ENCODE measurements around the gene SENP2. TPM values are rescaled to one million over a fixed set of nuclear protein-coding genes. Genes with fewer than 3 reads are reported as not detected.

SENP2 gene
- total and polyA plus RNA-seq, 9 of the 15 experiments (the other 6 are each of a cell fraction or from before 2014, with no cell fraction given): 11.8 to 67.1 (median 41.1) TPM

- TF ChIP-seq ZBTB1 (CRISPR knock-in tag; IDR thresholded peaks at IDR 0.05; ENCODE audit: borderline replicate concordance, low read depth) (no peak), TRIM24 (IDR thresholded peaks at IDR 0.05) (peak; percentile 67 to 73), MEF2A (IDR thresholded peaks at IDR 0.05; ENCODE audit: control insufficient read depth, low read depth, low read length) (peak; percentile 96), ATF6 (CRISPR knock-in tag; IDR thresholded peaks at IDR 0.05) (no peak), TAL1 (IDR thresholded peaks at IDR 0.05) (peak; percentile 73), HINFP (tag; conservative IDR thresholded peaks at IDR 0.05; ENCODE audit: low read depth) (no peak), CREM (IDR thresholded peaks at IDR 0.05; ENCODE audit: low read depth) (peak; percentile 41; the same call in 1 of the 2 replicates), FOXP4 (CRISPR knock-in tag; IDR thresholded peaks at IDR 0.05; ENCODE audit: borderline replicate concordance) (no peak), TEAD4 (IDR thresholded peaks at IDR 0.05; ENCODE audit: low read length) (peak; percentile 77), TEAD4 (CRISPR knock-in tag; IDR thresholded peaks at IDR 0.05; ENCODE audit: borderline replicate concordance) (no peak), PHTF2 (CRISPR knock-in tag; IDR thresholded peaks at IDR 0.05) (no peak), SMARCA4 (IDR thresholded peaks at IDR 0.05) (0 out of 2 replicates have a peak, but pooled peaks have one; percentile 42), EP300 (IDR thresholded peaks at IDR 0.05; ENCODE audit: low read length) (peak; percentile 47; the same call in 1 of the 2 replicates), CHAMP1 (IDR thresholded peaks at IDR 0.05) (0 out of 2 replicates have a peak, but pooled peaks have one; percentile 29), CBFA2T3 (IDR thresholded peaks at IDR 0.05) (peak; percentile 76), L3MBTL2 (IDR thresholded peaks at IDR 0.05) (peak; percentile 34; the same call in 1 of the 2 replicates), ZNF766 (CRISPR knock-in tag; conservative IDR thresholded peaks at IDR 0.05) (0 out of 2 replicates have a peak, but pooled peaks have one; percentile 44), DACH1 (IDR thresholded peaks at IDR 0.05; ENCODE audit: partially characterized antibody) (peak; percentile 19), NCOA6 (IDR thresholded peaks at IDR 0.05) (no peak), RCOR1 (IDR thresholded peaks at IDR 0.05; ENCODE audit: borderline replicate concordance in 1 of 2, low read depth in 2 of 2, low read length in 2 of 2) (0 out of 4 replicates have a peak, but pooled peaks of 1 of the 2 experiments have one; percentile 12), TEAD1 (CRISPR knock-in tag; IDR thresholded peaks at IDR 0.05) (0 out of 4 replicates have a peak, but pooled peaks of 1 of the 2 experiments have one; percentile 23), ARID1B (IDR thresholded peaks at IDR 0.05) (peak; percentile 82)
Measured at GRCh38 chr3:185572183-185572582, 13.9 kb upstream of the SENP2 start (continued).
